Measurements from ENCODE around the gene ISLR. TPM values are rescaled to one million over a fixed set of nuclear protein-coding genes. Genes with fewer than 3 reads are reported as not detected.

Gene ISLR
- total RNA-seq, 2 donors from 2014 or later, result 4.8 to 10.2 TPM

- no peak for DNase-seq
- intact Hi-C loops (cut with DNase I, micrococcal nuclease), result no loop called here
- ATAC-seq, result no peak
Measured at GRCh38 chr15:74184582-74185091, 11.1 kb downstream of the ISLR start.

- ATAC-seq, result no peak
- intact Hi-C loops (cut with DNase I, micrococcal nuclease), result no loop called here
Measured at GRCh38 chr15:74185710-74186348, 12.3 kb downstream of the ISLR start.

DNA sequence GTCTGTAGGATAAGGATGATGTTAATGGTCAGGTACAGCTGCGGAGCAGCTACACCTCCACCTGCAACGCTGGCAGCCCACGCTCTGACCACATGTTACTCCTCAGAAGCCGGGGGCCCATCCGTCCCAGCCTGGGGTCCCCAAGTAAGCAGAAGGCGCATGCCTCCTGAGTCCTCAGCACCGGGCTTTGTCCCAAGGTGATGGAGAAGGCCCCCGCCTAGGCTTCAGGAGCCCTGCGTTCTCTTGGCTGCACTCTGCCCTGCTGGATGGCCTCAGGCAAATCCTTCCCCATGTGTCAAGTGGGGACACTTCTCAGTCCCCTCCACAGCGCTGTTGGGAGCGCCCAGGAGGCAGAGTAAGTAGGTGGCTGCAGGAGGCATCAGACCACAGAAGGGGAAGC is 14.7 kb downstream of the ISLR start:
- intact Hi-C loops (cut with DNase I, micrococcal nuclease), result no loop called here
- DNase-seq, result no peak
- ATAC-seq, result no peak

More at GRCh38 chr15:74185710-74186348, 12.3 kb downstream of the ISLR start:
- no peak for DNase-seq

DNA sequence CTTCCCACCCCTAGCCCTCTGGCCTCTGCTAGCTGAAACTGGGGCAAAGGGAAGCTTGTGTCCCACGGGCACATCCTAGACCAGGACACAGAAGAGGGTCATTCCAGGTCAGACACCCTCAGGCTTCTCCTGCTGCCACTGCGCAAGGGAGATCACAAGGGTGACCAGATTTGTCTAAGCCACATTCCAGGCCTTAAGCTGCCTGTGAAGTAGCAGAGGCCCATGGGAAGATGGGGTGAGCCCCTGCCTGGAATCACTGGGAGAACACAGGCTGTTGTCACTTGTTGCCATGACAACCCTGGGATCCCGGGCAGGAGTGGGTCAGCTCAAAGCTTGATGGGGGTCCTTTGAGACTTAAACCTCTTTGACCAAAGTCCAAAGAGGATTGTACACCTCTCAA is 18.3 kb downstream of the ISLR start:
- intact Hi-C loops (cut with DNase I, micrococcal nuclease), result no loop called here
- no peak for ATAC-seq
- DNase-seq, result no peak

DNA sequence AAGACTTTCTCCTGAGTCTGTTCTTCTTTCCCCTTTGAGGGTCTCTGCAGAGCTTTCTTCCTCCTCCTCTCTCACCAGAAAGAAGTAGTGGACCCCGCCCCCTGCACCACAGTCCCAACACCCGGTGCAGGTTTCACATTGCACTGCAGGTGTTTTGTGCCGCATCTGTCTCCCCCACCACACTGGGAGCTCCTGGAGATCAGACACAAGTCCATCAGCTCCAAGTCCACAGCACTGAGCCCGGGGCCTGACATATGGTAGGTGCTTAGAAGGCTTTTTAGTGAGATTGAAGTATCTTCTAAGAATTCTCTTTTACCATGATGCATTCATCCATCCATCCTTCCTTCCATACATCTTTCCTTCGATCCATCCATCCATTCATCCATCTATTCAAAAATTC is 19.2 kb downstream of the ISLR start:
- intact Hi-C loops (cut with DNase I, micrococcal nuclease), result no loop called here
- no peak for ATAC-seq

DNA sequence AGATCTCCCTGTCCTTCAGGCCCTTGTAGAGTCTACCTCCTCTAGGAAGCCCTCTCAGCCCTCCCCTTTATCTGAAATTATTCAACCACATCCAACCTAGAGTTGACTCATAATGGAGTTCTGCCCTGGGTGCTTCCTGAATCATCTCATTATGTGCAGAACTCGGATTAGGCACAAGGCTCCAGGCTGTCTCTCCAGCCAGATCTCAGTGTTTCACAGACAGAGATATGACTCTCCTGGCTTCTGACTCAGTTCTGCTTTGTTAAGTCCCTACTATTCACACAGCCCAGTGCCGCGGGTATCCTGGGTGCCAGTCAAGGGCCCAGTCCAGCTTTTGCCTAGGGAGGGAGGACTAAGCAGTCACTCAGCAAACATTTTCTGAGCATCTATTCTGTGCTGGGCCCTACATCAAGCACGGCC is 19.8 kb downstream of the ISLR start:
- intact Hi-C loops (cut with DNase I, micrococcal nuclease), result no loop called here
- DNase-seq, result no peak
- no peak for ATAC-seq

More for the DNA sequence above, 19.2 kb downstream of the ISLR start:
- DNase-seq, result no peak

- intact Hi-C loops (cut with DNase I, micrococcal nuclease), result no loop called here
- no peak for ATAC-seq
- DNase-seq, result no peak
Measured at GRCh38 chr15:74193905-74194304, 20.4 kb downstream of the ISLR start.

DNA sequence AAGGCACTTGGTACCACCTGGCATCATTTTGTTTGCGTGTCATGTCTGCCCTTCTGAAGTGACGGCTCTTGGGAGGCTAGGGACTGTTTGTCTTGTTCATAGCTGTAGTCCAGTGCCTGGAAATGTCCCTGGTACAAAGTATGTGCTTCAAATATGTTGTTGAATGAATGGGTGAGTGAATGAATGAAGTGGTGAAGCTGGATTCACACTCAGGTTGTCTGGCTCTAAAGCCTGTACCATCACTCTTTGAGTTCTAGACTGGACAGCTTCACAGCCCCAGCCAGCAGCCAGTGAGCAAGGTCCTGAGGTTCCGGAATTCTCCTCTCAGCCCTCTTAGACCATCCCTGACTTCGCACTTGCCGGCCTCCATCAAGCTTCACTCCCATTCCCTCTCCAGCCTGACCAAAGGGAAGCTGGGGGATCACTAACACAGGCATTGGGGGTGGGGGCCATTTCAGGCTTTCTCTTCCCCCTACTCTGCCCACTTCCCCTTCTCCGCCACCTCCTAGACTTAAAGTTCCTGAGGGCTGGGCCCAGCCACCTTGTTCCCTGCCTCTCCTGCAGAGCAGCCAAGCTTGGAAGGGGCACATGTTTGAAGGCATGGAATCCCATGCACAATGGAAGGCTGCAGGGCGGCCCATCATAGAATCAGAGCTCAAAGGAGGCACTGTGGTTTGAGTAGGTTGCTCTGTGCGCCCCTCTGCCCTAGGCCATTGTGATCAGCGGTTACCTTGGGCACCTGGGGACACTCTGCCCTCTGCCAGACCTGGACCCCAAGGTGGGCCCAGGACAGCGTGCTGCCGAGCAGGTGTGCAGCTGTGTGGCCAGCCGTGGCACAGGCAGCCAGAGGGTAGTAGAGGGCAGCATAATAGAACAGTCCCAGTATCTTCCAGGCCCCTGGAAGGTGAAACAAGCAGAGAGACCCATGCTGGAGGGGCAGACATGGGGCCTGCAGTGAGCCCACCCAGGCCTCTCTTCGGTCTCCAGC is 21.4 kb downstream of the ISLR start:
- intact Hi-C loops (cut with DNase I, micrococcal nuclease), result no loop called here
- DNase-seq (no peak), ATAC-seq (no peak)

DNA sequence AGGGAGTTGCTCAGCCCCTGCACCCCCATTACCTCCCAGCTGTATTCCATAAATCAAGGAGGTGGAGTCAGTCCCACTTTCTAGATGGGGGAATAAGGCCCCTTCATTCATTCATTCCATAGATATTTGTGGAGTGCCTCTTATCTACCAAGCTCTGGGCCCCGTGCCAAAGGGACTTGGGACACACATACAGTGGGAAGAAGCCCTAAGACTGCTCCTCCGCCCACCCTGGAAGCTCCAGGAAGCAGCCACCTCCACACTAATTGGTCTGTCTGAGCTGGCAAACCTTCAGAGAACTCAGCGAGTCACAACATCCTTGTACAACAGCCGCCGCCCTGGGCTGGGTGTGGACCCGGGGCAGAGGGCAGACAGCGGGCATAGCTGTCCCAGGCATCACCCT is 22.7 kb downstream of the ISLR start:
- ATAC-seq (peak; percentile 97), DNase-seq (peak; percentile 83 to 88)
- intact Hi-C loops (cut with DNase I, micrococcal nuclease), result no loop called here

DNA sequence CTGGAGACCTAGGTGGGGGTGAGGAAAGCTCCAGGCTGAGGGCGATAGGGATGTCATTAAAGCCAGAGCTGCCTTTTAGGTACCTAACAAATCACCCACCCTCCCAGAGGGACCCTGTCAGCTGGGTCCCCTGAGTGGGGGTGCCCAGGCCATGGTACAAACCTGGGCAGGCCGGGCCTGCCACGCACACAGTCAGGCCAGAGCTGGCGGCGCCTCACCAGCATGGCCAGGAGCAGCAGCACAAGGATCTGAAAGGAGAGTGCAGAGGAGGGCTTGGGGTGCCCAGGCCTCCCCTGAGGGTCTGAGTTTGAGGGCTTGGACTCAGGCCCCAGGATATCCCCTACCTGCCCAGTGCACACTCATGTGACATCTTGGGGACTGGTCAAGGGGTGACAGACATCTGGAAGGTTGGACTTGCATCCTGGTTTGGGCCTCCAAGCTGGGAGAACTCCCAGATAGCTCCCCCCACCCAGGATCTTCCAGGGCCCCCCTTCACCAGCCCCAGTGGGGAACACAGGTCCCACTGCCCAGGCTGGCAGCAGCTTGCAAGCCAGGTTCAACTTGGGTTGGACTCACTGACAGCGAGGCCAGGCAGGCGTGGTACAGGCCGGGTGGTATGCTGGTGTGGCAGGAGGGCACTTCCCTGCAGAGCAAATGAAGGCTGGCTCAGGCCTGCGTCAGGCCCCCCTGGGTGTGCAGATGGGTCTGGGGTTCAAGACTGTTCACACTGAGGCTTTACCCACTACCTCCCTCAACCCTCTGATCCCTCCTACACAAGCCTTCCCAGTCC is 23.9 kb downstream of the ISLR start:
- ATAC-seq, result no peak
- no peak for DNase-seq
- intact Hi-C loops (cut with DNase I, micrococcal nuclease), result no loop called here

DNA sequence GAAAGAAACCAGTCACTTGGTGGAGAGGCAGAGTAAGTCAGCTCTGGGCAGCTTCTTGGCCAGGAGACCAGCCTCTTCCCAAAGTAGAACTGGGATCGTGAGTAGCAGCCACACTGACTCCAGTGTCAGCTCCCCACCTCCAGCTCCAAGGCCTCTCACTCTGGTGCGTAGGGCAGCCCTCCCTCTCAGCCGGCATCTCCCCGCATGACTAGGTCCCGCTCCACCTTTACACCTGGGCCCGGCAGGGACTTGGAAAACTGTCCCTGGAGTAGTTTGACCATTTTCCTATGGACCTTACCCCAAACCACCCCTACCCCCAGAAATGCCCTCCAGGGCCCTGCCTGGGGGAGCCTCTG is 25.8 kb downstream of the ISLR start:
- intact Hi-C loops (cut with DNase I, micrococcal nuclease), result no loop called here
- ATAC-seq (no peak), DNase-seq (no peak)

- ATAC-seq, result no peak
- intact Hi-C loops (cut with DNase I, micrococcal nuclease), result no loop called here
- DNase-seq, result no peak
Measured at GRCh38 chr15:74200412-74200815, 26.9 kb downstream of the ISLR start.

DNA sequence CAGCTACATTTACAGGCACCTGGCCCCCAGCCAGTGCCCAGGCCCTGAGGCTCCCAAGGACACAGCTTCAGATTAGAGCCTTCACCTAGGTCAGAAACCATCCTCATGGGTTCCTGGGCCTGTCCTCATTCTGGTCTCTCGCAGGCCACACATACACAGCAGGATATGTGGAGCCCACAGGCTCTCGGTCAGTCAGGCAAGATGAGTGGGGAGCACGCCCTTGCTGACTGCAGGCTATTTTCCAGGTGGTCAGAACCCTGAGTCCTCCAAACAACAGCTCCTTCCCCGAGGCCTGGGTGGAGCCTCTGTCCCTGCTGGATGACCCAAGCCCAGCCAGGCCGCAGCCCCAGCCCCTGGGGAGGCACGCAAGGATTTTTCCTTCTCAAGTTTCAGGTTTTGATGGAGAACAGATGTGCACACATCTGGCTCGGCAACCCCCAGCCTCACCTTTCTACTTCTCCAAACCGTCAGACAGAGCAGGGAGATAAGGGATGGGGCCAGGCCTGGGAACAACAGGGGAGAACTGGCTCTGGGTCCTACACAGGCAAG is 27.4 kb downstream of the ISLR start:
- no peak for DNase-seq
- intact Hi-C loops (cut with DNase I, micrococcal nuclease), result no loop called here
- ATAC-seq, result no peak

DNA sequence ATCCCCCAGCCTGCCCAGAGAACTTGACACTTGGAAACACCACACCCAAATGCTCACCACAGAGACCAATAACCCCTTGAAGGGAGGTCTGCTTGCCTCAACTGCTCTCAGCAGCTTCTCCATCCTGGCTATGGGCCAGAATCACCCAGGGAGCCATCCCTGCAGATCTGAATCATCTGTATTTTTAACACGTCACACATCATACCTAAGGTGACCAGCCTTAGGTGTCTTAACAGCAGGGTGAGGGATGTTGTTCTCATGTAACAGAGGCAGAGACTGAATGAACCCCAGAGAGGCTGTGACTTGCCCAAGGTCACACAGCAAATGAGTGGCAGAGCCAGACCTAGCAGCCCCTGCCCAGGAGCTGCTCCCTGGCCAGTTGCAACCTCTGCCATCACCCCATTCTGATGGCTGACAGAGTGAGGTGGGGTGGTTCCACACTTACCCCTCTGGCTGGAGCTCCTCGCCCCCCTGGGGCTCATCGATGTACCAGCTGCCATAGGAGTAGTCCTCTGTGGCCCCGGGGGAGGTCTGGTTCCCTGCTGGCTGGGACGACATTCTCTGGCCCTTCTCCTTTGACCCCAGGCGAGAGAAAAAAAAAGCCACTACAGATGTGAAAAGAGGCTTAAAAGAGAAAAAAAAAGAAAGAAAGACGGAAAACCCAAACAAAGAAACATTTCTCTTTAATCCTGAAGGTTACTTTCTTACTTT is 28.4 kb downstream of the ISLR start:
- intact Hi-C loops (cut with DNase I, micrococcal nuclease), result no loop called here
- ATAC-seq (no peak), DNase-seq (no peak)

GRCh38 chr15:74202452-74203401 is 29.2 kb downstream of the ISLR start, which contains the start of gene STRA6:
STRA6 (minus strand) TSS chr15:74202787; CDS start chr15:74202267, 520 bp downstream.
- intact Hi-C loops (cut with DNase I, micrococcal nuclease), result no loop called here
- ATAC-seq (peak; percentile 66), DNase-seq (peak in 1 of 2 donors; percentile 19)

- ATAC-seq, result no peak
- intact Hi-C loops (cut with DNase I, micrococcal nuclease), result no loop called here
Measured at GRCh38 chr15:74203914-74204431, 30.5 kb downstream of the ISLR start.

DNA sequence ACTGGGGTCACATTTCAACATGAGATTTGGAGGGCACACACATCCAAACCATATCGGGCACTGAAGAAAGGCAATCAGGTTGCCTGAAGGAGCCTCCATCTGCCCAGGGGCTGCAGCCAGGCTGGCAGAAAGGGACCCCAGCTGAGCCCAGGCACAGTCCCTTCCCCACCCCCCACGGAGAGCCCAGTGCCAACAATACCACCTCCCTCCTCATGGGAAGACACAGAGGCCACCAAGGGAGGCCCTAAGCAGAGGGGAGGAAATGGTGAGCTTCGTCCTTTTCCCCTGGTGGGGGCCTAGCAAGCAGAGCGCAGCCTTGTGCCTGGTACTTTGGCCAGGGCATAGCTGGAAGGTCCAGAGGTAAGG is 32.1 kb downstream of the ISLR start:
- no peak for ATAC-seq
- DNase-seq, result no peak
- intact Hi-C loops (cut with DNase I, micrococcal nuclease), result no loop called here

More at GRCh38 chr15:74203914-74204431, 30.5 kb downstream of the ISLR start:
- no peak for DNase-seq
